ENCODE data around the gene CPPED1.
"Not testable (repeated sequence)": the region's sequence is repeated elsewhere in the genome, so short reads cannot be mapped to it uniquely, and the experiment has no call there.

The CPPED1 gene

GRCh38 chr16:12815361-12815760 is 11.7 kb upstream of the CPPED1 start:
- no peak overlapping the region for H3K4me3 ChIP-seq (ENCODE audit: low read depth, low read length)
- TF ChIP-seq, protein P1, sequence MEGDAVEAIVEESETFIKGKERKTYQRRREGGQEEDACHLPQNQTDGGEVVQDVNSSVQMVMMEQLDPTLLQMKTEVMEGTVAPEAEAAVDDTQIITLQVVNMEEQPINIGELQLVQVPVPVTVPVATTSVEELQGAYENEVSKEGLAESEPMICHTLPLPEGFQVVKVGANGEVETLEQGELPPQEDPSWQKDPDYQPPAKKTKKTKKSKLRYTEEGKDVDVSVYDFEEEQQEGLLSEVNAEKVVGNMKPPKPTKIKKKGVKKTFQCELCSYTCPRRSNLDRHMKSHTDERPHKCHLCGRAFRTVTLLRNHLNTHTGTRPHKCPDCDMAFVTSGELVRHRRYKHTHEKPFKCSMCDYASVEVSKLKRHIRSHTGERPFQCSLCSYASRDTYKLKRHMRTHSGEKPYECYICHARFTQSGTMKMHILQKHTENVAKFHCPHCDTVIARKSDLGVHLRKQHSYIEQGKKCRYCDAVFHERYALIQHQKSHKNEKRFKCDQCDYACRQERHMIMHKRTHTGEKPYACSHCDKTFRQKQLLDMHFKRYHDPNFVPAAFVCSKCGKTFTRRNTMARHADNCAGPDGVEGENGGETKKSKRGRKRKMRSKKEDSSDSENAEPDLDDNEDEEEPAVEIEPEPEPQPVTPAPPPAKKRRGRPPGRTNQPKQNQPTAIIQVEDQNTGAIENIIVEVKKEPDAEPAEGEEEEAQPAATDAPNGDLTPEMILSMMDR (IDR thresholded peaks at IDR 0.05; ENCODE audit: low read depth, low read length) = no peak
- in situ Hi-C loops (cut with HindIII; ENCODE audit: low sequenced_read_pairs) = no loop called here
- DNase-seq (ENCODE audit: low read depth, low spot score) = no peak

- DNase-seq (ENCODE audit: low read depth, low spot score); in situ Hi-C loops (cut with HindIII; ENCODE audit: low sequenced_read_pairs): not testable (repeated sequence)
Observed at GRCh38 chr16:12813734-12814133, 10.0 kb upstream of the CPPED1 start.

GRCh38 chr16:12813321-12813720 is 9.6 kb upstream of the CPPED1 start:
- H3K4me3 ChIP-seq (ENCODE audit: low read depth, low read length); in situ Hi-C loops (cut with HindIII; ENCODE audit: low sequenced_read_pairs); DNase-seq (ENCODE audit: low read depth, low spot score): not testable (repeated sequence)

More at GRCh38 chr16:12813734-12814133, 10.0 kb upstream of the CPPED1 start:
- H3K4me3 ChIP-seq (ENCODE audit: low read depth, low read length) = not testable (repeated sequence)

DNA sequence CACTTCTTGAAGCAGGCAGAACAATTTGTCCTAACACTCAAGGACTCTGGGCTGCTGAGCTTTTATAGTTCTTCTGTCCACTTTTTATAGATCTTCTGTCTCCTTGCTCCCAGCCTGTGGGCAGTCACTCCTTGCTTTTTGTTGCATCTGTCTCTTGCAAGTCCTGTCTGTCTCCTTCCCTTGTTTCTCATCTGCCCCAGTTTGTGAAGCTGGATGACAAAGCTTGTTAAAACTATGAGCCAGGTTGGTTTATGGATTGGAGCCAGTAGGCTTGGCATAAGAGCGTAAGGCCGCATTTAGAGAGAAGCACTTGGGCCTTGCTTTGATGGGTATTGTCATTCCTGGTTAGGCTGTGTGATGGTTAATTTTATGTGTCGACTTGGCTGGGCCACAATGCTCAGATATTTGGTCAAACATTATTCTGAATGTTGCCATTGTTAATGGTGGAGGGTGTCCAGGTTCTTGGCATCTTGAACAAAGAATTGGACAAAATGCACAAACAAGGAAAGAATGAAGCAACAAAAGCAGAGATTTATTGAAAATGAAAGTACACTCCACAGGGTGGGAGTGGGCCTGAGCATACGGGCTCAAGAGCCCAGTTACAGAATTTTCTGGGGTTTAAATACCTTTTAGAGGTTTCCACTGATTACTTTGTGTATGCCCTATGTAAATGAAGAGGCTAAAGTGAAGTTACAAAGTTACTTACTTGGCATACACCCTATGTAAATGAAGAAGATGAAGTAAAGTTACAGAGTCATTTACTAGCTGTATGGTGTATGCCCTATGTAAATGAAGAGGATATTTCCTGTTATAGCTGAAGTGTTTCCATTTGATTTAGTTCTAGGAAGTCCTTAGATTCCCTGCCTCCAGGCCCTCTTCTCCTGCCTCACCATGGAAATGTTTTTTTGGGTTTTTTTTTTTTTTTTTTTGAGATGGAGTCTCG is 8.0 kb upstream of the CPPED1 start:
- TF ChIP-seq, protein P1 (IDR thresholded peaks at IDR 0.05; ENCODE audit: low read depth, low read length) = no peak
- DNase-seq (ENCODE audit: low read depth, low spot score) = no peak
- in situ Hi-C loops (cut with HindIII; ENCODE audit: low sequenced_read_pairs) = no loop called here
- no peak overlapping the region for H3K4me3 ChIP-seq (ENCODE audit: low read depth, low read length)

- H3K4me3 ChIP-seq (ENCODE audit: low read depth, low read length) = no peak overlapping the region
- no peak for DNase-seq (ENCODE audit: low read depth, low spot score)
- TF ChIP-seq, protein P1 (IDR thresholded peaks at IDR 0.05; ENCODE audit: low read depth, low read length) = no peak
- in situ Hi-C loops (cut with HindIII; ENCODE audit: low sequenced_read_pairs) = no loop called here
Observed at GRCh38 chr16:12805066-12805465, 1.4 kb upstream of the CPPED1 start.

DNA sequence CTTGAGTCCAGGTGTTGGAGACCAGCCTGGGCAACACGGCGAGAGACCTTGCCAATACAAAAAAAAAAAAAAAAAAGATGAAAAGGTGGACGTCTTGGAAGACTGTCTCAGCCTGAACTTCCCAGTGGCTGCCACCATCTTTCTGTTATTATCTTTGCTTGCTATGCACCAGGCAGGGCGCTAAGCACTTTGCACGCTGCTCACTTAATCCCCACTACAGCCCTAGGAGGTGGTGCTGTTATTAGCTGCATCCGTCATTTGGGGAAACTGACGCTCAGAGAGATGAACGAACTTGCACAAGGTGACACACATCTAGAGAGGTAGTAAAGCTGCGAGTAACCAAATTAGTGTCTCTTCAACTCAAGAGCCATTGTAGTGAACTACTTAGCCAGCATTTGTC is 708 bp upstream of the CPPED1 start:
- DNase-seq (ENCODE audit: low read depth, low spot score) = no peak
- in situ Hi-C loops (cut with HindIII; ENCODE audit: low sequenced_read_pairs) = no loop called here
- H3K4me3 ChIP-seq (ENCODE audit: low read depth, low read length) = peak overlapping the region; percentile 62
- TF ChIP-seq, protein P1 (IDR thresholded peaks at IDR 0.05; ENCODE audit: low read depth, low read length) = no peak

DNA sequence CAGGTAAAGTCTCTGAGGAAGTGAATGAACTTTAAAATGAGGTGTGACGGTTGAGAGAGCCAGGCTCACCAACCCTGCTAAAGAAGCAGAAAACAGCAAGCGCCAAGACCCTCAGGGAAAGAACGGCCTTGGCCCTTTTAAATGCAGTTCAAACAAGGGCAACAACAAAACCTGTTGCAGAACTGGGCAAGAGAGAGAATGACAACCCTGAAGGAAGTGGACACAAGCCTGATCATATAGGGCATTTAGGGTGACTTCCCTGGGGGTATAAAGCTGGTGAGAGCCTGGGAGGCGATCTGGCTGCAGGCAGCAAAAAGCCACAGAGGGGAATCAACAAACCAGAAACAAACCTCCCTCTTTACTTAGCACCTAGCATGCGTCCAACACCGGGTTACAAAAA is 1.0 kb downstream of the CPPED1 start:
- H3K4me3 ChIP-seq (ENCODE audit: low read depth, low read length) = peak overlapping the region; percentile 62
- DNase-seq (ENCODE audit: low read depth, low spot score) = no peak
- in situ Hi-C loops (cut with HindIII; ENCODE audit: low sequenced_read_pairs) = no loop called here
- TF ChIP-seq, protein P1 (IDR thresholded peaks at IDR 0.05; ENCODE audit: low read depth, low read length) = no peak

All from astrocyte of the spinal cord (primary cell).